A549 (cell line): ENCODE measurements around the gene HACE1.
"Not testable (repeated sequence)": the region's sequence is repeated elsewhere in the genome, so short reads cannot be mapped to it uniquely, and the experiment has no call there.

Experiments used
- CTCF ChIP-seq: fragments of >200 bp; sonication (Bioruptor Twin); formaldehyde crosslinking; IDR thresholded peaks from 3 replicates; pipeline ENCODE4 v1.5.1; 2016
- HDAC2 ChIP-seq: fragments of 200-600 bp; sonication (generic); IDR thresholded peaks from 2 replicates; pipeline ENCODE4 v1.6.1; 2016

GRCh38 chr6:104820820-104821219 lies 38.9 kb downstream of the HACE1 start:
- not testable (repeated sequence) for TF ChIP-seq HDAC2, CTCF
